Anterior cingulate cortex (tissue), 58 donors: ENCODE data around the gene PKP4.
A peak's percentile ranks its signal among the peaks of the same experiment; 100 is the strongest.

Experiments
- DNase-seq, 58 donors: peaks; one replicate each; lab custom pipeline; 2025; lab: John Stamatoyannopoulos, UW

Gene PKP4

DNA sequence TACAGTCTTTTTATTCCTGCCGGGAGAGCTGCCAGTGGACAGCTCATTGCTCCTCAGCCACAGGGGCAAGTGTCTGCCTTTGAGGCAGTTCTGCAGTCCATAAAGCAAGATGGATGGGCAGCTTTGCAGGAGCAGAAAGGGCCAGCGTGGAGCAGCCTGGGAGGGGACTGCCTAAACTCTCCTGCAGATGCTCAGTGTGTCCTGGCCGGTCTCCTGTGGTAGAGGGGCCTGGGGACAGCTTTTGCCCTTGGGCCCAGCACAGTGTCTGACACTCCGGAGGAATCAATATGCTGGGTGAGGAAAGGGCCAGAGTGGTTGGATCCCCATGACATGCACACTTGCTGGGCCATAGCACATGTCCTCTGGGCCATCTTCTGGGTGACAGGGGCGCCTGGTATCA, 272.7 kb downstream of the PKP4 start:
- DNase-seq: no peak

DNA sequence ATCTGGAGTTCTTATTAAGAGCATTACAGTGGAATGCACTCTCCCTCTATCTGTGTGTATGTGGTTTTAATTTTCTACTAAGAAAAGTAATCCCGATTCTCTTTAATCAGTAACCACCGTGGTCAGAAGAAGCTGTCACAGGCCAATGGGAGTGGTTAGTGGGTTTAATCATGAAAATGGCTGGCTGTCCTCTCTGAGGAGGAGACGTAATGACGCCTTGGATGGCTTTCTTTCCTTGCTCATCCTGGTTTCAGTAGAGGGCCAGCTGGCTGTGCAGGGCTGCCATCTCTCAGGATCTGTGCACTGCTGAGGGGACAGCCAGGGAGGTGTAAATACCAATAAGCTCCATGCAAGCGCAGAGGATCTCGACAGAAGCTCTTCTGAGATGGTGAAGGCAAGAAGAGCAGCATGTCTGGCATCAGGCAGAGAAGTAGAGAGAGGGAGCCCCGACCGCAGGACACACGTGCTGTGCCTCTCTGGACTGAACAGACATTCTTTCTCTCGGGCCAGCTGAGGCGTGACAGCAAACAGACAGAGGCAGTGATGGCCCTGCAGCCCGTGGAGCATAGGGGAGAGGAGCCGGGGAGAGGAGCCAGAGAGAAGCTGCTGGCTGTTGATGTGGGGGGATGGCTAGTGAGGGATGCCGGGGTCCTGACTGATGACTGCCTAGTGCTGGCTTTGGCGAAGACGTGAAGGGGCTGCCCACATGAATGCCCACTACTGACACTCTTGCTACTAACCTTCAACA, 273.3 kb downstream of the PKP4 start:
- peak in 32 of 58 donors; percentile 9 to 79 (median 44) for DNase-seq

DNA sequence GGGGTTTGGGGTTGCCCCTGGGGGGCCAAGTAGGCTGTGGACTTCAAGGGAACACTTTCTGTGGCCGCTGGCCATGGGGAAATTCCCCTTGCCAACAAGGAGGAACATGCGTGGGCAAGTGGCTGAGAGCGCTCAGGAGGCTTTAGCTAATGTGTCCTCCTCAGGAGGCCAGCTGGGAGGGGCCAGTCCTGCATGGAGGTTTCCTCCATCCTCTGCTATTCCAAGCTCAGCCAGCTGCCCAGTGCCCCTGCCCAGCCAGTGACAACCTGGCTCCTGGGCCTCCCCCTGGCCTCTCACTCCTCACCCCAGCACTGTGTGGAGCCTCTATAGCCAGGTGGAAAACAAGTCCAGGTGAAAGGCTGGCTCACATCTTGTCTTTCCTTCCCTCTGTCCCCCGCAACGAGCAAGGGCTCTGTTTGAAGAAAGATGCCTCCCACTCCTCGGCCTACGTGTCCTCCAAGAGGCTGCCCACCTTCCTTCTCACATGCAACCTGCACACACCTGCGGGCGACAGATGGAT, 273.9 kb downstream of the PKP4 start:
- DNase-seq: peak in 2 of 58 donors; percentile 31

DNA sequence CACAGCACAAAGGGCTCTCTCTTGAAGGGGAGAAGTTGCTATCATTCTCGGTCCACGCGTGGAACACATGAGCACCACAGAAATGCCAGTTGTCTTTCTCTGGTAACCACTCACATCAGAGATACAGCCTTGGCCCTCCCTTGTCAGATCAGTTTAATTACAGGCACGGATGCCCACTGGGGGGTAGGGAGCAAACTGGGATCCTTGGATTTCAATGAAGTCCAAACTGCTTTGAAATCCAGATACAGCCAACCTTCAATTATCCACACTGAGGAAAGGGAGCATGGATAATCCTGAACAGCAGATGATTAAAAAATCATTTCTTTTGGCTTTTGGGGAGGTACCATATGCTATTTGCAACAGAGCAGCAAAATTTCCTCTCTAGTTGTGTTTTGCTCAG, 274.6 kb downstream of the PKP4 start:
- DNase-seq: no peak
